OCI-LY7 (cell line): ENCODE measurements around the gene SHCBP1. TPM values are rescaled to one million over a fixed set of nuclear protein-coding genes. Genes with fewer than 3 reads are reported as not detected.

Source experiments
- BruUV-seq: library from RNA; stranded (reverse); fragments of 400-500 nt; replicated peaks from 2 replicates; lab custom pipeline; 2021; lab: Mats Ljungman, UMichigan
- CTCF ChIA-PET: fragments of 300-600 bp; sonication (Branson Sonifier 250); formaldehyde crosslinking; loops from one replicate; lab custom pipeline; 2022; ENCODE audit warnings: antibody characterized with exemption; ENCODE audit not compliant: unreplicated experiment; lab: Charles Lee
- POLR2A ChIA-PET: fragments of 300-600 bp; sonication (Branson Sonifier 250); formaldehyde crosslinking; loops from one replicate; lab custom pipeline; 2022; ENCODE audit warnings: antibody characterized with exemption; lab: Charles Lee
- DNase-seq: peaks from one replicate; pipeline ENCODE4 v3.0.0-alpha.2; 2015; ENCODE audit warnings: low spot score
- H2AFZ ChIP-seq: fragments of 200-600 bp; sonication (generic), shearing (Covaris generic); 2 replicates; pipeline ENCODE4 v1.6.1; 2014; ENCODE audit warnings: mild to moderate bottlenecking, antibody characterized with exemption, low read length, moderate library complexity
- H3K27ac ChIP-seq: fragments of 200-600 bp; sonication (generic); 2 replicates; pipeline ENCODE4 v1.5.1; 2014; ENCODE audit warnings: mixed run types, low read depth, mild to moderate bottlenecking, moderate library complexity, low read length, inconsistent platforms; ENCODE audit not compliant: poor library complexity, severe bottlenecking
- H3K36me3 ChIP-seq: fragments of 200-600 bp; sonication (generic); 2 replicates; pipeline ENCODE4 v1.6.1; 2014; ENCODE audit warnings: mild to moderate bottlenecking, antibody characterized with exemption, low read length, moderate library complexity, mixed read lengths; ENCODE audit not compliant: insufficient read depth
- H3K4me1 ChIP-seq: fragments of 200-600 bp; sonication (generic); 2 replicates; pipeline ENCODE4 v1.5.1; 2014; ENCODE audit warnings: mild to moderate bottlenecking, low read length; ENCODE audit not compliant: insufficient read depth, poor library complexity, severe bottlenecking
- H3K4me2 ChIP-seq: fragments of 200-600 bp; sonication (generic); 2 replicates; pipeline ENCODE4 v1.6.1; 2014; ENCODE audit warnings: mild to moderate bottlenecking, low read length
- H3K4me3 ChIP-seq: fragments of 200-600 bp; sonication (generic); 2 replicates; pipeline ENCODE4 v1.5.1; 2014; ENCODE audit warnings: mild to moderate bottlenecking, low read depth, low read length; ENCODE audit not compliant: poor library complexity, severe bottlenecking
- H3K79me2 ChIP-seq: fragments of 200-600 bp; sonication (generic); 2 replicates; pipeline ENCODE4 v1.6.1; 2016; ENCODE audit warnings: low read depth, mild to moderate bottlenecking, low read length, moderate library complexity, mixed read lengths; ENCODE audit not compliant: insufficient read depth
- H3K9me2 ChIP-seq: fragments of 200-600 bp; sonication (generic); 2 replicates; pipeline ENCODE4 v1.6.1; 2016; ENCODE audit warnings: mild to moderate bottlenecking, low read length, mixed read lengths; ENCODE audit not compliant: insufficient read depth
- H3K9me3 ChIP-seq: fragments of 200-600 bp; sonication (generic); 2 replicates; pipeline ENCODE4 v1.6.1; 2014; ENCODE audit warnings: mild to moderate bottlenecking, mixed run types, low read length, mixed read lengths
- H4K20me1 ChIP-seq: fragments of 200-600 bp; sonication (generic); 2 replicates; pipeline ENCODE4 v1.6.1; 2014; ENCODE audit warnings: mild to moderate bottlenecking, antibody characterized with exemption, low read length, moderate library complexity, mixed read lengths; ENCODE audit not compliant: insufficient read depth
- EZH2phosphoT487 ChIP-seq: fragments of 200-600 bp; sonication (generic); IDR thresholded peaks from 2 replicates; pipeline ENCODE4 v1.6.1; 2018; ENCODE audit warnings: low read depth, borderline replicate concordance, mild to moderate bottlenecking, mixed run types, antibody characterized with exemption, low read length, moderate library complexity, mixed read lengths
- intact Hi-C: fragments of 100-400 bp; cut with micrococcal nuclease; formaldehyde crosslinking; loops from one replicate; pipeline ENCODE4 v1.10.0; 2022; ENCODE audit not compliant: unreplicated experiment
- total RNA-seq, 2 experiments: library from RNA; depleted of rRNA in 1 of 2; stranded (reverse); fragments of >200 nt in 1 of 2; shearing (Covaris generic) in 1 of 2; gene quantifications; 2 replicates each; pipeline ENCODE4 v1.2.3, GENCODE V29; 2014 to 2022
- TF ChIP-seq, protein P1 (sequence below): fragments of 200-600 bp; sonication (generic); conservative IDR thresholded peaks from 2 replicates; pipeline ENCODE4 v1.5.1; 2014; ENCODE audit warnings: mild to moderate bottlenecking, antibody characterized with exemption, low read length, moderate library complexity, mixed read lengths

Gene SHCBP1
- total RNA-seq, 2 experiments from 2014 or later = 32.6 to 49.5 TPM

DNA sequence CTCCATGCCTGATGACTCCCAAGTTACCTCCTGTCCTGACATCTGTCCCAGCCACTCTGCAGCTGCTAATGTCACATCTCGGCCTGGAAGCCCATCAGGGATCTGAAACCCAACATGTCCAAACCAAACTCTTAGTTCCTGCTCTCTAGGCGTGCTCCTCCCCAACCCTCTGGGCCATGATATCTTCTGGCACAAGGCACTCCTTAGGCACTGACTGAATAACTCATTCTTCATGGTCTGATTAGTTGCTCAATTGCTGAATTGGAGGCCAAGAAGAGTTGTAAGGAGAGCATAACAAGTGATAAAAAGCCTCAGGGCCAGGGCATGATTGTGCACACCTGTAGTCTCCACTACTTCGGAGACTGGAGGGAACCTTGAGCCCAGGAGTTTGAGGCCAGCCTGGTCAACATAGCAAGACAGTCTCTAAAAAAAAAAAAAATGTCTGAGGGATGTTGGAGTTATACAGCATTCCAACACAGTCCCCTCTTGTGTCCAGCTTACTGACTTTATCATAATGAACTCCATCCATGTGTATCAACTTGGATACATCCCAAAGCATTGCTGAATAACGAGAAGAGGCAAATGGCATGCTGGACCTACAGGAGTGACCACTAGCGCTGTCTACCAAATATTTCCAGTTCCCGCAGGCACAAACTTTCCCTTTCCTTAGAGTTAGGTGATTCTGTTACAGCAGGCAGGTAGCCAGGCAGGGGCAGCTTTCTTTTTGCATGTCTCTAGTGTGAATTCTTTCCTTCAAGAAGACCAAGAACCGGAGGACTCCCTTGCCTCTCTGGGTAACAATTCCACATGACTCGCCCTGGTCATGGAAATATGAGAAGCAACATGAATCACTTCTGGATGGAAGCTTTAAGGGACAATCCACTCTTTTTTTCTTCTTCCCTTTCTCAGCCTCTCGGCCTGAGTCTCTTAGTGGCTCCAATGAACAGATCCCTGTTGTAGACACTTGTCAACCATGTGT lies 18.1 kb upstream of the SHCBP1 start:
- H3K79me2 ChIP-seq = no peaks in the 10 kb centered on the region
- DNase-seq = no peak
- H3K27ac ChIP-seq = no peak overlapping the region
- no peak for TF ChIP-seq EZH2phosphoT487
- TF ChIP-seq, protein P1, sequence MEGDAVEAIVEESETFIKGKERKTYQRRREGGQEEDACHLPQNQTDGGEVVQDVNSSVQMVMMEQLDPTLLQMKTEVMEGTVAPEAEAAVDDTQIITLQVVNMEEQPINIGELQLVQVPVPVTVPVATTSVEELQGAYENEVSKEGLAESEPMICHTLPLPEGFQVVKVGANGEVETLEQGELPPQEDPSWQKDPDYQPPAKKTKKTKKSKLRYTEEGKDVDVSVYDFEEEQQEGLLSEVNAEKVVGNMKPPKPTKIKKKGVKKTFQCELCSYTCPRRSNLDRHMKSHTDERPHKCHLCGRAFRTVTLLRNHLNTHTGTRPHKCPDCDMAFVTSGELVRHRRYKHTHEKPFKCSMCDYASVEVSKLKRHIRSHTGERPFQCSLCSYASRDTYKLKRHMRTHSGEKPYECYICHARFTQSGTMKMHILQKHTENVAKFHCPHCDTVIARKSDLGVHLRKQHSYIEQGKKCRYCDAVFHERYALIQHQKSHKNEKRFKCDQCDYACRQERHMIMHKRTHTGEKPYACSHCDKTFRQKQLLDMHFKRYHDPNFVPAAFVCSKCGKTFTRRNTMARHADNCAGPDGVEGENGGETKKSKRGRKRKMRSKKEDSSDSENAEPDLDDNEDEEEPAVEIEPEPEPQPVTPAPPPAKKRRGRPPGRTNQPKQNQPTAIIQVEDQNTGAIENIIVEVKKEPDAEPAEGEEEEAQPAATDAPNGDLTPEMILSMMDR = no peak
- no peaks in the 10 kb centered on the region for H3K9me3 ChIP-seq
- H3K4me3 ChIP-seq = no peak overlapping the region
- H4K20me1 ChIP-seq = no peaks in the 10 kb centered on the region
- no peaks in the 10 kb centered on the region for H3K4me1 ChIP-seq
- H3K4me2 ChIP-seq = no peak overlapping the region
- no peak overlapping the region for H2AFZ ChIP-seq
- ChIA-PET CTCF (no interaction called here), POLR2A (no interaction called here)
- no TSS peak for BruUV-seq
- intact Hi-C loops = no loop called here
- no peaks in the 10 kb centered on the region for H3K36me3 ChIP-seq
- H3K9me2 ChIP-seq = no peaks in the 10 kb centered on the region

DNA sequence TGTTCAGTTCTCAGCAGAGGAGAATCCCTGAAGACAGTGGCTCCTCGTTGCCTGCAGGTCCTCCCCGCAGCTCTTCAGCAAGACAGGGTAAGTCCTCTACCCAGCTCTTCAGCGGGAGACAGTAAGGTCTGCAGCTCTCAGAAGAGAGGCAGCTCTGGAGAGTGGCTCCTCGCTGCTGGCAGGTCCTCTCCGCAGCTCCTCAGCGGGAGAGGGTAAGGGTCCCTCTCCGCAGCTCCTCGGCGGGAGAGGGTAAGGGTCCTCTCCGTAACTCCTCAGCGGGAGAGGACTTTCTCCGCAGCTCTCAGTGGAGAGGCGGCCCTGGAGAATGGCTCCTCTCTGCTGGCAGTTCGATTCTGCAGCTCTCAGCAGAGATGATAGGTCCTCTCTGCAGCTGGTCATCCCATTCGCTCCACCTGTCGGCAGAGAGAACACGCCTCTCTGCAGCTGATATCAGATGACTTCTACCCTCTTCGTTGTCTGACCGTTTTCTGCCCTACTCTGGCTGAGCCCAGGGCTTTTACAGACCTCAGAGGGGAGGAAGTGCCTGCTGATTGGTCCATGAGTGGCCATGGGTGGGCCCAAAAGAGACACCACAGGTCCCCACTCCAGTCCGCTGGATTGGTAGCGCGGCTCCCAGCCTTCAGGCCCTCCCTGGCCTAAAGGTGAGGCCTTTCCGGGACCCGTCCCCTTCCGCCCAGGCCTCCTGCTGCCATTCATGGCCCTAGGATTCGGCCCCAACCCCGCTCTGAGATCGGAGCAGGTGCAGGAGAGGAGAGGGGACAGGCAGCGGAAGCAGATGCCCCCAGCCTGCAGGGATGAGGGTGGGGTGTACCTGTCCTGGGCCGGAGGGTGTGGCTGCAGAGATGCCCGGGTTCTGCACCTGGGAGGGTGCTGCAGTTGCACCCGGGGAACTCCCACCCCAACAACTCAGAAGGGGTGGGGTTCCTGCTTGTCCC lies 11.9 kb upstream of the SHCBP1 start:
- Histone ChIP-seq H3K27ac (no peak overlapping the region), H3K36me3 (no peaks in the 10 kb centered on the region), H3K4me3 (no peak overlapping the region), H3K9me2 (no peaks in the 10 kb centered on the region), H3K79me2 (no peaks in the 10 kb centered on the region), H4K20me1 (no peaks in the 10 kb centered on the region), H3K9me3 (no peaks in the 10 kb centered on the region), H3K4me1 (no peaks in the 10 kb centered on the region), H3K4me2 (no peak overlapping the region), H2AFZ (no peak overlapping the region)
- CTCF ChIA-PET = no interaction called here
- no TSS peak for BruUV-seq
- no peak for DNase-seq
- no peak for TF ChIP-seq EZH2phosphoT487
- TF ChIP-seq, protein P1 = no peak
- intact Hi-C loops = no loop called here
- POLR2A ChIA-PET = interaction anchor here (0.6 kb wide), 1 partner anchor 12 kb away, joined by 3 read pairs; the partner anchor contains the start of gene SHCBP1
